ENCODE results near the gene CALHM3.

CALHM3 gene

DNA sequence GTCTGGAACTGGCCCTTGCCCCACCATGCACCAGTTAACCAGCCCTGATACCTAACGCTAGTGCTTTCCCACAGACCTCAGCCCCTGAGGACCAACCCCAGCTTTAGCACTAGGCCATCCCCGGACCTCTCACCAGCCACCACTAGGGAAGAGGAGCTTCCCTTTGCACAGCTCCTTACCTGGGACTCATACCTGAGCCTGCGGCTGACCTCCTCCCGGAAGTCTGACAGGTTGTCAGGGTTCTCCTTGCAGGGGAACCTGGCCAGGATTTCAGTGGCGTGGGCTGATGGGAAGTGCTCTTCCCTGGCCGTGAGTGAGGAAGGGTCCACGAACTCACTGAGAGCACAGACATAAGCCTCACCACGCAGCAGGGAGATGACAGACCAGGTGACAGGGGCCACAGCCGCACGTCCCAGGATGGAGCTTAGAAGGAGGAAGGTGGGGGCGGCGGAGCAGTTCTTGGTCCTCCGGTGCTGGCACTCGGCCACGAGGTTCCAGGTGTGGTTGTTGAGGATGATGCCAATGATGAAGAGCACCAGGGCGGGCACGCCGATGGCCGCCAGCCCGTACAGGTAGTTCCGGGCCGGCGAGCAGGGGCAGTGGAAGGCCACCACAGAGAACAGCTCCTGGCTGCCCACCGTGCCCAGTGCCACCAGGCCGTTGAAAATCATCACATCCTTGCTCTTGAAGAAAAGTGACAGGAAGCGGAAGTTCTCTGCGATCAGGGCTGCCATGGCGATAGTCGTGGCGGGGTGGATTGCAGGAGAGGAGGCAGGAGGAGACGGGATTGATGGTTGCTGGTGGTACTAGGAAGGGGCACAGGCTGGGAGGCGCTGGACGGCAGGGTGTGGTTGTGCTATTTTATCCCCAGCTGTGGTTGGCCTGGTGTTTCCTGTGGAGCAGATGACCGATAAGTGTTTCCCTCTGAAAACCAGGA lies 29.6 kb downstream of the CALHM3 start:
- FAIRE-seq, result no peak

- no peak for FAIRE-seq
Observed at GRCh38 chr10:103448746-103449145, 30.3 kb downstream of the CALHM3 start.

DNA sequence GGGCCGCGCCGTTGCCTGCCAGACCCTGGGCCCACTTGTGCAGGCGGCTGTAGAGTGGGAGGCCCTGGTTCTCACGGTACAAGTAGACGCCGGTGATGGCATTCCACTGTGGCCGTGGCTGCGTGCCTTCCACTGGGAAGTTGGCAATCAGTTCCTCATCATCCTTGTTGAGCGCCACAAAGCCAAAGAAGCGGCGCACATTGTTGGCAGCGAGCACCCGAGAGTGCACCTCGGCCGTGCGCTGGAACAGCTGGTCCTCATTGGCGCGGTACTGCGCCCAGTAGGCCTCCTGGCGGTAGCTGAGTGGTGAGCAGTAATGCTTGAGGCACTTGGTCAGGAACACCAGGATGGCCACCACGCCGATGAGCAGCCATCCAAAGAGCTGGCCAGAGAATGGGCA lies 31.9 kb downstream of the CALHM3 start:
- FAIRE-seq, result no peak

DNA sequence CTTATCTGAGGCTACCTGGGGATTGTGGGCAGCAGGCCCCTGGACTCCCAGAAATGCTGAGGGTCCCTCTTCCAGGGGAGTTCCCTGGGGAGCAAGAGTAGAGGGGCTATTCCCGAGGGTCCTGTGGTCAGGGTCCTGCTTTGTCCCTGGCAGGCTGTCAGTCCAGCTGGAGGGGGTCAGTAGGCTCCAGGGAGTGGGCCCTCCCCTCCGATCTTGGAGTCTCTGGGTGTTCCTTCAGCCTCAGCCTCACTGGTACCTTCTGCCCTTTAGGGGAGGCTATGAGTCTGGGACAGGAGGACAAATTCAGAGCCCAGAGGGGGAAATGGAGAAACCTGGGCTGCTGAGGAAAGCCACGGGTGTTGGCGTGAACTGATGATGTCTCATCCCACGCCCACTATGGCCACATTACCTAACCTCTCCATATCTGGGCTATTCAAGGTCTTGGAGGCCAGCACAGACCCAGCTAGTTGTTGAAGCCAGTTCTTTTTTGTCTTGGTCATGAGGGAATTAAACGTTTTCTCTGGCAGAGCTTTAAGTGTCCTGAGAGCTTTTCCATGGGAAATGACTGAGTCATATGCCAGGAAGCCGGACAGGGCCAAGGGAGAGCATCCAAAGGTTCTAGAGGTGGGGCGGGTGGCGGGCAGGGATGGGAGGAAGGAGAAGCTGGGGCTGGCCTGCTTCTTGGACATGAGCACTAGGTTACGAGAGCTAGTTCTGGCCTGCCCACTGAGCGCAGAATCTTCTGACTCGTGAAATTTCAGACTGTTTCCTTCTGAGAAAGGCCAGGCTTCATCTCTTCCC lies 33.1 kb downstream of the CALHM3 start:
- no peak for FAIRE-seq

DNA sequence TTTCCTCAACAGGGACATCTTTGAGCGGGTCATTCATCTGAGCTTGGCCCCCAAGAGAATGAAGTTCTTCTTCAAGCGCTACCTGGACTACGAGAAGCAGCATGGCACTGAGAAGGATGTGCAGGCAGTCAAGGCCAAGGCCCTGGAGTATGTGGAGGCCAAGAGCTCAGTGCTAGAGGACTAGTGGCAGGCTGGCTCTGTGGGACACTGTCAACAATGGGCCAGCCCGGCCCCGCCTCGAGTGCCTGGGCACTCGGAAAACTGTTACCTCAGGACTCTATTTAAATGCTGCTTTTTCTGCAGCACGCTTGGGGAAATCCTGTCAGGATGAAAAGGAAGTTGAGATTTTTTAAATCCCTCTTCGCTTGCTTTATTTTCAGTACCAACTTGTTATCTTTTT lies 33.7 kb downstream of the CALHM3 start:
- FAIRE-seq, result no peak

GRCh38 chr10:103444478-103444877 lies 34.6 kb downstream of the CALHM3 start:
- FAIRE-seq, result no peak

- no peak for FAIRE-seq
Observed at GRCh38 chr10:103443475-103444185, 35.4 kb downstream of the CALHM3 start.

GRCh38 chr10:103442031-103442461 lies 37.0 kb downstream of the CALHM3 start:
- FAIRE-seq, result no peak

- FAIRE-seq, result no peak
Observed at GRCh38 chr10:103441611-103442010, 37.4 kb downstream of the CALHM3 start.

GRCh38 chr10:103441206-103441605 lies 37.8 kb downstream of the CALHM3 start:
- no peak for FAIRE-seq

DNA sequence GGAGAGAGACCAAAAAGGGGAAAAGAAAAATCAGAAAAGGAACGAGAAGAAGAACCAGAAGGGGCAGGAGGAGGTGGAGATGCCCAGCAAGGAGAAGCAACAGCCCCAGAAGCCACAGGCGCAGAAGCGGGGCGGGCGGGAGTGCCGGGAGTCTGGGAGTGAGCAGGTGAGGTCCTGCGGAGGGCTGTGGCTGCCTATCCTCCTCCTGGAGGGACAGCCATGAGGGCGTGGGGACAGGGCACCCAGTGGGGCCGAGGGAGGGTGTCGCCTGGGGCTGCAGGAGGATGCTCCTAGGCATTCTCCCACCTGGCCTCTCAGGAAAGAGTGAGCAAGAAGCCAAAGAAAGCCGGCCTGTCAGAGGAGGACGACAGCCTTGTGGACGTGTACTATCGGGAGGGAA lies 38.6 kb downstream of the CALHM3 start:
- FAIRE-seq, result no peak

DNA sequence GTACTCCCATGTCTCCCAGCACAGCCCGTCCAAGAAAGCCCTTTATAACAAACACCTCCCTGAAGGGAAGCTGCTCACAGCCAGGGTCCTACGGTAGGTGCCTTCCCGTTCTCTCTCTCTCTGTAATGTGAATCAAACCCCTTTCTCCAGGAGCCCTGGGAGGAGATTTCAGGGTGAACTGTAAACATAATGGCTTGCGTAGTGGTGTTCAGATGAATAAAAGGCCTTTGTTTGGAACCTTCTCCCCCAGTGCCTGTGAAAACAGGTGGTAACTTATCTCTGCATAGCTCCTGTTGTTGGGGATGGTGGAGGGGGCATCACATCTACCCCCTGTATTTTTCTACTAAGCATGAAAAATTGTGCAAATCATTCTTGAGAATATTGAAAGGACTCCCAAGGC lies 39.3 kb downstream of the CALHM3 start:
- FAIRE-seq, result no peak

GRCh38 chr10:103433858-103434257 lies 45.2 kb downstream of the CALHM3 start:
- FAIRE-seq, result no peak

DNA sequence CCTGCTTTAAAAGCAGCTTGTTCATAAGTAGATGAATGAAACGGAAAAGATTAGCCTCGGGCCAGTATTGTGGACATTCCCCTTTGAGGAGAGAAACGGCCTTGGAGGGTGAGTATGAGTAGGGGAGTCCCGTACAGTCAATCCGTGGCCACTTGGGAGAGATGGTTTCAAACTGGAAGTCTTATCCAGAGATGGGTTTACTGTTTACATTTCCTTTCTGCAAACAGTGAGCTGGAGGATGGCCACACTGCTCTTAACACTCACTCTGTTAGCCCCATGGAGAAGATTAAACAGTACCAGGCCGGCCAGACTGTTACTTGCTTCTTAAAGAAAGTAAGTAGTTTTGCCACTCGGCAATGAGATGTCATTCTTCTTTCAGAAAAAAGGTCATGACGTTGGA lies 47.1 kb downstream of the CALHM3 start:
- no peak for FAIRE-seq

GRCh38 chr10:103429647-103430046 lies 49.4 kb downstream of the CALHM3 start:
- FAIRE-seq, result no peak

GRCh38 chr10:103428989-103429643 lies 49.9 kb downstream of the CALHM3 start:
- no peak for FAIRE-seq

DNA sequence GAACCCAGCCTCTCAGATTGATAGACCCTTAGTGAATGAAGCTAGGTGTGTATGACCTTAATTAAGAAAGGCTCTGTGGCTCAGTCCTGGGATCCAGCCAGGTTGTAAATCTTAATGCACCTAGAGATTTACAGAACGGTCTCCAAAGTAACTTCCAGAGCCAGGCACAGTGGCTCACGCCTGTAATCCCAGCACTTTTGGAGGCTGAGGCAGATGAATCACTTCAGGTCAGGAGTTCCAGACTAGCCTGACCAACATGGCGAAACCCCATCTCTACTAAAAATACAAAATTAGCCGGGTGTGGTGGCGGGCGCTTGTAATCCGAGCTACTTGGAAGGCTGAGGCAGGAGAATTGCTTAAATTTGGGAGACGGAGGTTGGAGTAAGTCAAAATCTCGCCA lies 51.2 kb downstream of the CALHM3 start:
- FAIRE-seq, result no peak

- no peak for FAIRE-seq
Observed at GRCh38 chr10:103423748-103424147, 55.3 kb downstream of the CALHM3 start.
